BE2C (cell line): ENCODE data around the gene RELL2.

ENCODE experiments used
- DNase-seq: peaks from one replicate; pipeline ENCODE4 v3.0.0-alpha.2; 2020
- H3K27me3 ChIP-seq: fragments of 250-450 bp; sonication (Bioruptor Pico); 2 replicates; pipeline ENCODE4 v1.5.1; 2020; ENCODE audit warnings: mild to moderate bottlenecking
- H3K36me3 ChIP-seq: fragments of 250-450 bp; sonication (Bioruptor Pico); 2 replicates; pipeline ENCODE4 v1.5.1; 2020; ENCODE audit warnings: mild to moderate bottlenecking
- H3K4me1 ChIP-seq: fragments of 250-450 bp; sonication (Bioruptor Pico); 2 replicates; pipeline ENCODE4 v1.5.1; 2020
- H3K4me3 ChIP-seq: 2 replicates; pipeline ENCODE4 v1.5.1; 2011; ENCODE audit warnings: low read depth, low read length
- H3K9me3 ChIP-seq: fragments of 250-450 bp; sonication (Bioruptor Pico); 2 replicates; pipeline ENCODE4 v1.5.1; 2020
- TF ChIP-seq, protein P1 (sequence below): IDR thresholded peaks from 2 replicates; pipeline ENCODE4 v1.5.1; 2012; ENCODE audit warnings: mild to moderate bottlenecking, low read depth, low read length

The RELL2 gene

DNA sequence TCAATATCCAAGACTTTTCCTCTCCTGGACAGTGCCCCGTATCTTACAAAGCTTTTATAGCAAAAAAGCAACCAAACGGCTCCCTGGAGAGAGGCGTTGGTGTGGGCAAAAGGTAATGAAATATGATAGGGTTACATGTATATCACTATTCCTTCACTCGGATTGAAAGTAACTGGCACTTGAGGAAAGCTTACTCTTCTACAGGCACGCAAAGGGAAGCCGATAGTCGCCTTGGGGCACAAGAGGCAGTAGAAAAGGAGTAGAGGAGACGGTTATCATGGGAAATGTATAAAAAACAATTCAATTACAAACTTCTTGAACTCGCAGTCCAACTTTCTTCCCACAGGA lies 19.1 kb upstream of the RELL2 start:
- peaks cover 14% of the 10 kb centered on the region for H3K4me1 ChIP-seq
- H3K4me3 ChIP-seq: peak overlapping the region; percentile 81
- peaks cover 8% of the 10 kb centered on the region; the same call in 1 of the 2 replicates for H3K36me3 ChIP-seq
- H3K27me3 ChIP-seq: no peaks in the 10 kb centered on the region
- TF ChIP-seq, protein P1, sequence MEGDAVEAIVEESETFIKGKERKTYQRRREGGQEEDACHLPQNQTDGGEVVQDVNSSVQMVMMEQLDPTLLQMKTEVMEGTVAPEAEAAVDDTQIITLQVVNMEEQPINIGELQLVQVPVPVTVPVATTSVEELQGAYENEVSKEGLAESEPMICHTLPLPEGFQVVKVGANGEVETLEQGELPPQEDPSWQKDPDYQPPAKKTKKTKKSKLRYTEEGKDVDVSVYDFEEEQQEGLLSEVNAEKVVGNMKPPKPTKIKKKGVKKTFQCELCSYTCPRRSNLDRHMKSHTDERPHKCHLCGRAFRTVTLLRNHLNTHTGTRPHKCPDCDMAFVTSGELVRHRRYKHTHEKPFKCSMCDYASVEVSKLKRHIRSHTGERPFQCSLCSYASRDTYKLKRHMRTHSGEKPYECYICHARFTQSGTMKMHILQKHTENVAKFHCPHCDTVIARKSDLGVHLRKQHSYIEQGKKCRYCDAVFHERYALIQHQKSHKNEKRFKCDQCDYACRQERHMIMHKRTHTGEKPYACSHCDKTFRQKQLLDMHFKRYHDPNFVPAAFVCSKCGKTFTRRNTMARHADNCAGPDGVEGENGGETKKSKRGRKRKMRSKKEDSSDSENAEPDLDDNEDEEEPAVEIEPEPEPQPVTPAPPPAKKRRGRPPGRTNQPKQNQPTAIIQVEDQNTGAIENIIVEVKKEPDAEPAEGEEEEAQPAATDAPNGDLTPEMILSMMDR: no peak
- H3K9me3 ChIP-seq: no peaks in the 10 kb centered on the region
- no peak for DNase-seq

DNA sequence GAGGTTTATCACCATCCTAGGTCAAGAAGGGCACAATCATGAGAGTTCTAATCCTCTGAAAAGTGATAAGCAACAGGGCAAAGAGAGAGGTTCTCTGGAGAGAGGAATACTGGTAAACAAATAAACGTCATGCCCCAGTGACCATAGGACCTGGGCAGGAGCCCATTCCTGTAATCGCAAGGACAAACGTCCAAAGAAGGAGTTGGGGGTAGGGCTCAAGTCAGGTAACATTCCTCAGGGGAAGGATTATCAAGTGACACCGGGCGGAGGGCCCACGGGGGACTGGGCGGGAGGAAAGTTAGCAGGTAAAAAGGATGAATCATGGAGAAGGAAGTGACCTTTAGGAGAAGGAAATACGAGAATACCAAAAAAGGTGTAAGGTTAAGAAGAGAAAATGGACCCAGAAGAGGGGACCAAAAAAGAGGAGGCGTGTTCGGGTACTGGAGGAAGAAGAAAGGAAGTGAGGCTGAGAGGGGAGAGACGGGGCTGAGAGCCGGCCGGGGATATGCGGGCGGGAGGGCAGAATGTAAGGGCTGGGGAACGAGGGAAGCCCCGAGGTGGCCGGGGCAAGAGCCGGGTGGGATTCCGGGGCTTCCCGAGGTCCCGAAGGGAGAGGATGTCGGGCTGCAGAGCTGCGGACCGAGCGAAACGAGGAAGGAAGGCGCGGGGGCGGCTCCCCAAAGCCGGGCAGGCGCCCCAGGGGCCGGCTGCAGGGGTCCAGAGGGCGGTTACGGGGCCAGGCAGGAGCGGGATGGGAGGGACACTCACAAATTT lies 18.6 kb upstream of the RELL2 start:
- Histone ChIP-seq H3K4me3 (peak overlapping the region; percentile 81), H3K4me1 (peaks cover 12% of the 10 kb centered on the region), H3K36me3 (peaks cover 6% of the 10 kb centered on the region; the same call in 1 of the 2 replicates), H3K27me3 (no peaks in the 10 kb centered on the region), H3K9me3 (no peaks in the 10 kb centered on the region)
- TF ChIP-seq, protein P1: no peak
- DNase-seq: peak; percentile 60

DNA sequence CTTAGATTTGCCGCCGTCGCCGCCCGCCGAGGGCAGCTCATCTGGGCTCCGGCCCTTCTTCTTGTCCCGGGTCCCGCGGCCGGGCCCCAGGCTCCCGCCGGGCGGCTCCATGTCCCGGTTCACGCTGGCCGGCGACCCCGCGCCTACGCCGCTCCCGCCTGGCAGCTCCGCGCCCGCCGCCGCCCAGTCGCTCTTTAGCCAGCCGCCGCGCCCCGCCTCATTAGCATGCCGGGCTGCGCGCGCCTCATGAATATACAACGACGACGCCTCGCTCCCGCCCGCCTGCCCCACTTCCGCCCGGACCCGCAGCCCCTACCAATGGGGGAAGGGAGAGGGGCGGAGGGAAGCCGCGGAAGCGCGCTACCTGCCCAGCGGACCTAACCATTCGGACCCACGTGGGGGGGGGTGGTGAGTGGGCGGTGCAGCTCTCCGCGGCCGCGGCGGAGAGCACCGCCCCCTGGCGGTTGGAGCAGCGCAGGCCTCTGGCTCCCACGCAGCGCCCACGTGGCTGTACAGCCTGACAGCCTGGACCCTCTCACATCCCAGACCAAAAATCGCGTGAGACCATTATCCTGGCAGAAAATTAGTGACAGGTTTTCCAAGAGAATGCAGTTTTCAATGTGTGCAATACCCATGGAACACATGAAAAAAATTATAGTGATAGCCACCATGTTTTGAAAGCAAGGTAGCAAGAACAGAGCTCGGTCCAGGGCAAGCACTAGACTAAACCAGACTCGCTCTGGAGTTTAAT lies 17.8 kb upstream of the RELL2 start, which contains the start of gene DIAPH1:
DIAPH1 (minus strand) TSS at position 197 of the 751 bp plus-strand sequence; CDS start at position 111, 86 bp downstream.
- Histone ChIP-seq H3K27me3 (no peaks in the 10 kb centered on the region), H3K4me1 (peaks cover 10% of the 10 kb centered on the region), H3K36me3 (peaks cover 8% of the 10 kb centered on the region; the same call in 1 of the 2 replicates), H3K4me3 (peak within 1 kb of the TSS; percentile 81), H3K9me3 (no peaks in the 10 kb centered on the region)
- TF ChIP-seq, protein P1: peak; percentile 96
- peak; percentile 99 for DNase-seq

DNA sequence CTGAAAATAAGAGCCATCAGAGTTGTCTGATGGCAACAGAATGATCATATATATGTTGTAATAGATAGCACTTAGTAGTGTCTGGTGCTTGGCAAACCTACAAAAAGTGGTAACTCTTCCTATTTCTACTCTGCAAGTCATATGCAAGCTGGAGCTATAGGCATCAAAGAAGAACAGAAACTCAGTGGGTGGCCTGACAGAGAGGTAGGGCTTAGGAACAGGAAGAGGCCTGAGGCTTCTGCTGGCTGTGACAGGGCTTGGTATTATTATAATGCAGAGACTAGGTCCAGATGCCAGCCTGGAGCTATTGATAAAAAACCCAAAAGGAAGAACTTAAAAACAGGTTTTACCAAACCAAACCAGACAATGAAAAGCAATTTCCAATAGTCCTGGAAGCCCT lies 13.6 kb upstream of the RELL2 start:
- no peaks in the 10 kb centered on the region; the same call in 1 of the 2 replicates for H3K4me1 ChIP-seq
- peaks cover 22% of the 10 kb centered on the region for H3K36me3 ChIP-seq
- no peaks in the 10 kb centered on the region for H3K9me3 ChIP-seq
- TF ChIP-seq, protein P1: no peak
- H3K27me3 ChIP-seq: no peaks in the 10 kb centered on the region
- H3K4me3 ChIP-seq: no peak overlapping the region
- DNase-seq: no peak

DNA sequence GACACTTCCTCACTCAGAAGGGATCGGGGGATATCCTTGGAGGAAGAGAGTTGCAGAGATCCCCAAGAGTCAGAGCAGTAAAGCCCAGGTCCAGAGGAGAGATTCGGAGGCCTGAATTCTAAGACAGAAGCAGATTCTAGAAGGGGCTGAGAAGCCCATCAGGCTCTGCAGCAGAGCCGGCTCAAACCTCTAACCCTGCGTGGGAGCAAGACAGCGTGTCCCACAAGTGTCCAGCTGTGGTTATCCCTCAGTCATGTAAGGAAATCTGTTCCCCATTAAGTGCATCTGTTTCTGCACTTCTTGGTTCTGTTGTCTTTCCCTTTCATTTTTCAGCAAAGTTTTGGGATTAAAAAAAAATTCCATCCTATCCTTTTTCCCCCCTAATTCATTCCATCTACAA lies 13.2 kb upstream of the RELL2 start:
- Histone ChIP-seq H3K36me3 (peaks cover 26% of the 10 kb centered on the region), H3K27me3 (no peaks in the 10 kb centered on the region), H3K4me1 (no peaks in the 10 kb centered on the region; the same call in 1 of the 2 replicates), H3K4me3 (no peak overlapping the region), H3K9me3 (no peaks in the 10 kb centered on the region)
- no peak for DNase-seq
- TF ChIP-seq, protein P1: no peak
